Ovary (tissue), 9 donors: Measurements from ENCODE around the gene DCBLD1. TPM values are rescaled to one million over a fixed set of nuclear protein-coding genes. Genes with fewer than 3 reads are reported as not detected.

Experiments used
- DNase-seq, 5 donors: peaks; one replicate each; pipeline ENCODE4 v3.0.0-alpha.2; 2019 to 2020
- H3K27ac ChIP-seq, 2 donors: fragments of 200-600 bp; one replicate each; pipeline versions ENCODE4 v1.5.1 to v1.8.0; 2019 to 2022
- H3K27me3 ChIP-seq: fragments of 200-600 bp; one replicate; pipeline ENCODE4 v1.8.0; 2022
- H3K36me3 ChIP-seq: fragments of 200-600 bp; sonication (generic); one replicate; pipeline ENCODE4 v1.5.1; 2019
- H3K4me1 ChIP-seq: one replicate; pipeline ENCODE4 v1.8.1; 2013; ENCODE audit warnings: mild to moderate bottlenecking, moderate library complexity; ENCODE audit not compliant: insufficient read depth
- H3K4me3 ChIP-seq: fragments of 200-600 bp; sonication (generic); one replicate; pipeline ENCODE4 v1.5.1; 2017
- H3K9me3 ChIP-seq, 2 donors: fragments of 200-600 bp in 1 of 2; sonication (generic) in 1 of 2; one replicate each; pipeline versions ENCODE4 v1.5.1 to v1.8.1; 2013 to 2019; ENCODE audit warnings: mild to moderate bottlenecking in 1 of 2, moderate library complexity in 1 of 2
- CTCF ChIP-seq, 3 donors: fragments of 450-650 bp in 2 of 3; fragments of 200-600 bp in 1 of 3; IDR thresholded peaks; one replicate each; pipeline versions ENCODE4 v1.5.1 to v1.8.0; 2016 to 2022; ENCODE audit warnings: antibody characterized with exemption in 3 of 3, mild to moderate bottlenecking in 1 of 3
- EP300 ChIP-seq: sonication (generic); formaldehyde crosslinking; IDR thresholded peaks from one replicate; pipeline ENCODE4 v1.6.1; 2017; ENCODE audit warnings: antibody characterized with exemption
- POLR2A ChIP-seq: fragments of 450-650 bp; IDR thresholded peaks from one replicate; pipeline ENCODE4 v1.6.1; 2017; ENCODE audit warnings: antibody characterized with exemption, mild to moderate bottlenecking, moderate library complexity
- WGBS, 3 donors: extraction: QIAGEN DNeasy Blood & Tissue Kit in 1 of 3; methylation state at CpG; one replicate each; pipeline versions ENCODE4 v1.1.5 to v1.1.7; 2013 to 2017; 5-methylcytosine and 5-hydroxymethylcytosine counted together
- intact Hi-C, 4 donors: fragments of 100-400 bp; cut with DNase I; formaldehyde crosslinking; loops; one replicate each; pipeline versions ENCODE4 v1.11.0 to v1.15.1; 2022 to 2023
- polyA plus RNA-seq, 2 donors: library from polyadenylated mRNA; stranded (reverse); fragments of 200-250 nt in 1 of 2; fragments of 350-450 nt in 1 of 2; fragmentation: Illumina TruSeq in 1 of 2; extraction: RNeasy Lipid Tissue Mini Kit (QIAGEN cat#74804) in 1 of 2; gene quantifications; one replicate each; pipeline ENCODE4 v1.2.3, GENCODE V29; 2013 to 2014
- total RNA-seq, 7 donors: library from RNA; depleted of rRNA in 2 of 7; stranded (reverse); fragments of >200 nt in 2 of 7; fragmentation: NEBNext Ultra II Directional in 3 of 7; extraction: Animal tissue kit (Norgen Biotek cat#: 25700) in 3 of 7; gene quantifications; one replicate each; pipeline versions ENCODE4 v1.1.0 to v1.2.4, GENCODE V29; 2016 to 2023
- donor health status: DM: no; HTN: no; CAD: no; lungs with moderate emphysema.
- donor health status: DM: no; HTN: no; CAD: no.
- donor health status: Bipolar disorder and iron deficiency.
- donor health status: DM: yes; HTN: yes; CAD: no.
- donor health status: DM: no; HTN: no; CAD: no.
- donor health status: DM: yes; HTN: yes; CAD: no.

Gene DCBLD1
- total and polyA plus RNA-seq, 9 donors, result 2.3 to 9.2 (median 3.3) TPM

GRCh38 chr6:117568831-117569410 is 86.4 kb downstream of the DCBLD1 start:
- Histone ChIP-seq H3K36me3 (no peaks in the 10 kb centered on the region), H3K4me1 (no peaks in the 10 kb centered on the region), H3K27ac (no peak overlapping the region), H3K9me3 (no peaks in the 10 kb centered on the region), H3K4me3 (no peak overlapping the region), H3K27me3 (no peaks in the 10 kb centered on the region)
- intact Hi-C loops, result no loop called here
- 0 to 88% (median 70%) methylated on average over 1 of the region's 1 CpG for WGBS, 3 donors
- TF ChIP-seq POLR2A (no peak), CTCF (IDR thresholded peaks at IDR 0.05) (no peak)
- DNase-seq, result no peak

- intact Hi-C loops, result no loop called here
- DNase-seq, result no peak
- 93 to 95% (median 94%) methylated on average over 5 of the region's 5 CpGs for WGBS, 3 donors
- TF ChIP-seq CTCF (IDR thresholded peaks at IDR 0.05) (no peak), POLR2A (no peak), EP300 (no peak)
- Histone ChIP-seq H3K4me1 (no peaks in the 10 kb centered on the region), H3K9me3 (no peaks in the 10 kb centered on the region), H3K4me3 (no peak overlapping the region), H3K27ac (no peak overlapping the region), H3K27me3 (no peaks in the 10 kb centered on the region), H3K36me3 (no peaks in the 10 kb centered on the region)
Observed at GRCh38 chr6:117573006-117573680, 90.7 kb downstream of the DCBLD1 start.

- Histone ChIP-seq H3K36me3 (no peaks in the 10 kb centered on the region), H3K27me3 (no peaks in the 10 kb centered on the region), H3K27ac (no peak overlapping the region), H3K4me1 (no peaks in the 10 kb centered on the region), H3K9me3 (no peaks in the 10 kb centered on the region), H3K4me3 (no peak overlapping the region)
- 83 to 88% (median 86%) methylated on average over 4 of the region's 4 CpGs for WGBS, 3 donors
- no peak for DNase-seq
- no peak for TF ChIP-seq POLR2A
- TF ChIP-seq CTCF (IDR thresholded peaks at IDR 0.05), result no peak
- TF ChIP-seq EP300, result no peak
- intact Hi-C loops, result no loop called here
Observed at GRCh38 chr6:117574198-117574597, 91.7 kb downstream of the DCBLD1 start.

DNA sequence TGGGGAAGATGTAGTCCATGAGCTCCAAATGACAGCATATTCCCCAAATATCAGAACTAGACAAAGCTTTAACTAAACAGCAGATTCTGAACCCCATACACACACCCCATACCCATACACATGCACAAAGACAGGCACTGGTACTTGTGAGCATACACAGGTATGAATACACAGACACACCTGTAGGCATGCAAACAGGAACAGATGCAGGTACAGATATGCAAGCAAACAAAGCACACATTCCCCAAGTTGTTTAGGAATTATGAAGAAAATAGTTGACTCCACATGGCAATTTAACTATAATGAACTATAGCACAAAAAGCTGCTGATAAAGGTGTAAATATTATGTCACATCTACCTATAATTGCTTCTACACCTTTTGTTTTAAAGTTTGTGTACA is 103.2 kb downstream of the DCBLD1 start:
- peaks cover 0 to 2% of the 10 kb centered on the region in 2 donors for H3K9me3 ChIP-seq
- H3K4me1 ChIP-seq, result no peaks in the 10 kb centered on the region
- no peak overlapping the region for H3K27ac ChIP-seq
- intact Hi-C loops, result no loop called here
- H3K36me3 ChIP-seq, result peaks cover 3% of the 10 kb centered on the region
- TF ChIP-seq EP300, result no peak
- TF ChIP-seq CTCF (IDR thresholded peaks at IDR 0.05), result no peak
- no peak for TF ChIP-seq POLR2A
- H3K27me3 ChIP-seq, result no peaks in the 10 kb centered on the region
- H3K4me3 ChIP-seq, result no peak overlapping the region
- no peak for DNase-seq
